GM18519 (cell line): ENCODE results near the gene UBN1.

Experiments used
- ATAC-seq: cut with Tn5 transposase; IDR thresholded peaks from one replicate; pipeline ENCODE4 v1.9.1; 2021; ENCODE audit warnings: mild to moderate bottlenecking, moderate library complexity; ENCODE audit not compliant: unreplicated experiment, low FRiP score

Gene UBN1

DNA sequence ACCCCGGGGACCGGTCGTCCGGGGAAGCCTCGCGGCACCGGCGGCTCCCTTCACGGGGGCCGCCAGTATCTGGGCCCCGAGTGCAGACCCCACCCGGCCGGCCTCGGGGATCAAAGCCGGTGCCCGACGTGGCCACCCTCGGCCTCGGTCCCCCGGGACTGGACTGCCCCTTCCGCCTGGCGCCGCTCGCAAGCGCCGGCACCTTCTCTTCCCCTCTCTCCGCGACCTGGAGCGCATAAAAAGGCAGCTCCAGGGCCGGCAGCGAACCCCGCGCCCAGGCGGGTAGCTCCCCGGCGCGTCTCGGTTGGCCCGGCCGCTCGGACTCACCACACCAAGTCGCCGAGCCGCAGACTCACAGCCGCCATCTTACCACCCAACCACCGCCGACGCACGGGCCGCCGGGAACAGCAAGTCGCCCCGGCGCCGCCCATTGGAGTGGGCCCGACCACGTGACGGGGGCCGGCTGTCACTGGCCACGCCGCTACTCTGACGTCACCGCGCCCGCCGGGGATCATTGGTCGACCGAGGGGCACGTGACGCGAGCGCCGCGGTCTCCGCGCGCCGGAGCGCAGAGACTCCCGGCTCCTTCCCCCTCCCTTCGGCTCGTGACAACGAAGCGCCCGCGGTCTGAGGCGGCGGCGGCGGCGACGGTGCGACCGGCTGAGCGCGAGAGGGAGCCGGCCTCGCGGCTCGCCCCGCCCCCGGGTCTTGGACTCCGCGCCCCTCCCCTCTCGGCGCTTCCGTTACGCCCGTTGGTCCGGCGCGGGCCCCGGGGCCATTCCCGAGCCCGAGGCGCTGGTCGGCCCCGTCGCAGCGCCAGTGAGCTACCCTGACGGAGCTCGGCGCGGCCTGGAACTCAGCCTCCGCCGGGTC lies at the start of gene UBN1, which contains the start of gene GLYR1:
UBN1 (plus strand) TSS at position 581 of the 873 bp plus-strand sequence. CDS start 5,437 bp downstream, outside the sequence.
GLYR1 (minus strand) TSS at position 388 of the 873 bp plus-strand sequence; CDS start at position 365, 23 bp downstream.
- peak; percentile 78 for ATAC-seq

- no peak for ATAC-seq
Measured at GRCh38 chr16:4797805-4798252, 49.5 kb upstream of the UBN1 start.

DNA sequence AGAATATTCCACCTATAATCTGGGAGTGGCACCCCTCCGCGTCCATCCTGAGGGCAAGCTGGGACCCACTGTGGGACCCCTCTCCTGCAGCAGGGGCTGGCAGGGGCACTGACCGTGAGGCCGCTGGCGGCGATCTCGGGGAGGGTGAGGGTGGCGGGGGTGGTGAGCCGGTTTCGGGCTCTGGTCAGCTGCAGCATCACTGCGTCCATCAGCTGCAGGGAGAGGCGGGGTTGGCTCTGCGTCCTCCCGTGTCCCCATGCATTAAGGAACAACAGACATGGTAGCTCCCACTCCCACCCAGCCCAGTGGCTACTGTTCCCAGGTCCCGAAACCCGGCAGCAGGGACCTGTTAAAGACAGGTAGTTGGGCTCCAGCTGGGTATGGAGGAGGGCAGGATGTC lies 48.8 kb upstream of the UBN1 start:
- ATAC-seq, result no peak

DNA sequence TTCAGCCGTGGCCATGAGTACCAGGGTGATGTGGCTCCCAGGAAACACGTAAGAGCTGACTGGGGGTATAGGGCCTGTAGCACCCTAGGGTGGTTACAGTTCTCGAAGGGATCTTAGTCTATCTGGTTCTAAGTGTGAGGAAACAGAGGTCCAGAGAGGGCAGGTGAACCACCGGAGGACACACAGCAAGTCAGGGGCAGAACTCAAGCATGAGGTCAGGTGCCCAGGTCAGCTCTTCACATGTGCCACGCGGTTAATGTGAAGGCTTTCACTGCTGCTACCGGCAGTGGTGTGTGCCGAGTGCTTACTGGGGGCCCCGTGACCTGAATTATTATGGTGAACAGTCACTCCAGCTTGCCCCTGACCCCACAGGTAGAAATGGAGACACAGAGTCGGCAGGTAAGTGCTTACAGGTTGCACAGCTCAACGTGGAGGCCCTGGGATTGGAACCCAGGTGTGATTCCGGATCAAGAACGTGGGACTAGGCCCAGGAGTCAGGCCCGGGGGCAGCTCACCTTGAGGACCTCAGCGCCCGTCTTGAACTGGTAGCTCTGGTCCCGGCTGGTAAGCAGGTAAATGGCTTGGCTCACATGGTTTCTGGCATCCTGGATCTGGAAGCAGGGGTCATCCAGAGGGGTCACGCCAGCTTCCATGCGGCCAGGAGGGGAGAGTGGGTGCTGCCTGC lies 48.0 kb upstream of the UBN1 start:
- no peak for ATAC-seq

DNA sequence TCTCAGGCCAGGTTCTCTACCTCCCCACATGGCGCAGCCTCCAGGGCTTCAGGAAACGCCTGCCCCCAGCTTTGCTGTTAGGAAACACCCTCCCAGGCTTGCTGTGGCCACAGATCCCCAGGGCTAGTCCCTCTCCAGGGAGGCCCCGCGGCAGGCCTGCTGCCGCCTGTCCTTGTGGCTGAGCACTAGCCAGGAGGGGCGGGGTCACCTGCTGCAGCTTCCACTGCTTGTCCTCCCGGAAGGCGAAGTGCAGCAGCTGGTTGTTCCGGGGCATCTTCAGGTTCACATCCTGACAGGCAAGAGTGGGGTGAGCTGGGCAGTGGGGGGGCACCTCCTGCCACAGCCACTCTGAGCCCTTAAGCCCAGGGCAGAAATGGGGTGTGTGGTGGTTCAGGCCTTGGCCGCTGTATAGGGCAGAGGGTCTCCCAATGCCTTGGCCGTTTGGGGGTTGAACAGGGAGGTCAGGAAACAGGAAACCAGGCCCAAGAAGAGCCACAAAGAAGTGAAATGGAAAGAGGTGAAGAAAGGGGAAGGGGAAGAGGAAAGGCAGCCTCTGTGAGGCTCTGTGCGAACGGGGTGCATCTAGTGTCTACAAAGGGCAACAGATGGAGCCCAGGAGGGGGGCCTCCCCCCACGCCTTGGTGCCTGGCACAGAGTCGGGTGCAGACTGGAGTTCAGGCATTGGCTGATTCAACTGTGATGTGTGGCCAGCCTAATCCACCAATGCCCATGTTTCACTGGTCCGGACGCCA lies 46.8 kb upstream of the UBN1 start:
- ATAC-seq, result no peak

DNA sequence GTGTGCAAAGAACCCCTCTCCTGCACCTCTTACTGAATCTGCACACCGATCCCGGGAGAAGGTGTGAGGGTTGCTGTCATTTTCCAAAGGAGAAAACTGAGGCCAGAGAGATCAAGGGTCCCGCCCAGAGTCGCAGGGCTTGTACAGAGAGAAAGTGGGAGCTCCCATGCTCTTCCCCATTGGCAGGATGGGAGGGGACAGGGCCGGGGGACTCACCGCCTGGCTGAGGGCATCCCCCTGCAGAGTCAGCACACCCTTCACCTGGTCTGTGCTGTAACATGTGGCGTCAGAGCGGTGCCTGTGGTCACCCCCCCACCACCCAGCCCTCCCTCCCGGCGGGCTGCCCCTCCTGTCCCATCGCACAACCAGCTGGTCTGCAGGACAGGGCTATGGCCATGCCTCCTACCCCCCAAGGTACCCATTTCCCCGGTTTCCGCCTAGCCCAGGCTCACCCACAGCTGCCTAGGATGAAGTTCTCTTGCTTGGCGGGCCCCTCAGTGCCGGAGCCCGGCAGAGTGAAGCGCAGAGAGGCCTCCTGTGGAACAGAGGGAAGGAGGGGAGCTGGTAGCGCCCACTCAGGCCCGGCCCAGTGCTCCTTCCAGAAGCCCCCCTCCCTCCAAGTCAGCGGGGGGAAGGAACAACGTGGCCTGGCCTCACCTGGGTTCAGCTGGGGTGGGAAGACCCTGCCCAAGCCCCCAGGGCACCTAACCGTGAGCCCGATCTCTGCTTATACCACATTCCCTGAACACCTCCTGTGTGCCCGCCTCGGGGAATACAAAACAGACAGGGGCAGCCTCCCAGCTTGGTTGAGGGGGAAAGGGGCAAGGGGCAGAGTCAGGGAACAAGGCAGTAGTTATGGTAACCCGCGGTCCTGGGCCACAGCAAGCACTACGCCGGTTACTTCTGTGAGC lies 46.0 kb upstream of the UBN1 start:
- ATAC-seq, result no peak

DNA sequence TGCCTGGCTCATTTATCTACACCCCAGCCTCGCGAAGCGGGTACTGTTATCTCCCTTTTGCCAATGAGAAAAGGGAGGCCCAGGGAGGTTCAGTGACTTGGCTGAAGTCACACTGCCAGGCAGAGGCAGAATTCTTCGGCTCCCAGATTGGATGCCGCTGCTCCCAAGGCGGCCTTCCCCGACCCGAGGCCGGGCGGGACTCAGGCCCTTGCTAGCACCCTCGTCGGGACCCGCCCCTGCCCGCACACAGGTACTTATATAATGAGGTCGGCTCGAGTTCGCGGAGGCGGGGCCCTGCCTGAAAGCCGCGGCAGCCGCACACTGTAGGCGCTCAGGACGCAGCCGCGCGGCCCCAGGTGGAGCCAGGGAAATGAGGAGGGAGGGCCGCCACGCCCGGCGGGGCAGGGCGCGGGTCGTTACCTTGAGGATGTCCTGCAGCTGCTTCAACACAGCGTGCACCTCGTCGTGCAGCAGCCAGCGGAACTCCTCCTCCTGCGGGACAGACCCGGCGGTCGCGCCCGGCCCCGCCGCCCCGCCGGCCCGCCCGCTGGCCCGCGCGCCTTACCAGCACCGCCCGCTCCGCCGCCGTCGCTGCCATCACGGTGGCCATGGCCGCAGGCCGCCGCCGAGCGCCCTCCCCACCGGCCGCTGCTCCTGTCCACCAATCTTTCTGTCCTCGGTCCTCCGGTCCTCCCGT lies 45.2 kb upstream of the UBN1 start, which contains the start of gene ROGDI:
ROGDI (minus strand) TSS at position 672 of the 697 bp plus-strand sequence; CDS start at position 610, 62 bp downstream.
- ATAC-seq, result peak; percentile 42

- peak; percentile 93 for ATAC-seq
Measured at GRCh38 chr16:4802659-4803287, 44.5 kb upstream of the UBN1 start.

DNA sequence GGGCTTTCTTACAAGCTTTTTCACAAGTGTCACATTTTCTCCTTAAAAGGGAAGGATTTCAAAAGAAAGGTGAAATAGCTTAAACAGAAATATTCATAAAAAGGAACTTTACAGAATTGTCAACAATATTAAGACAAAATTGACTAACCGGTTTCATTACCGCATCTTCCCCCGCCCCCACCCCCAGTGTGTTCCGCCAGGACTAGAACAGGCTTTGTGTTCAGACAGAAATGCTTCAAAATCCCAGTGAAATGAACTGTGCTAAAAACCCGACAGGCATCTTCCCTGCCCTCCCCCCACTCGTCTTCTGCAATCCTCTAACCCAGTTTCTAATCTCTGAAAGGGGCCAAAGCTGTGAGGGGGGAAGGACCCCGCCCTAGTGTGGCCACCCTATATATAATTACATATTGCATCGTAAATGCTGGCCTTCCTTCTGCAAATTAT lies 43.9 kb upstream of the UBN1 start:
- no peak for ATAC-seq

DNA sequence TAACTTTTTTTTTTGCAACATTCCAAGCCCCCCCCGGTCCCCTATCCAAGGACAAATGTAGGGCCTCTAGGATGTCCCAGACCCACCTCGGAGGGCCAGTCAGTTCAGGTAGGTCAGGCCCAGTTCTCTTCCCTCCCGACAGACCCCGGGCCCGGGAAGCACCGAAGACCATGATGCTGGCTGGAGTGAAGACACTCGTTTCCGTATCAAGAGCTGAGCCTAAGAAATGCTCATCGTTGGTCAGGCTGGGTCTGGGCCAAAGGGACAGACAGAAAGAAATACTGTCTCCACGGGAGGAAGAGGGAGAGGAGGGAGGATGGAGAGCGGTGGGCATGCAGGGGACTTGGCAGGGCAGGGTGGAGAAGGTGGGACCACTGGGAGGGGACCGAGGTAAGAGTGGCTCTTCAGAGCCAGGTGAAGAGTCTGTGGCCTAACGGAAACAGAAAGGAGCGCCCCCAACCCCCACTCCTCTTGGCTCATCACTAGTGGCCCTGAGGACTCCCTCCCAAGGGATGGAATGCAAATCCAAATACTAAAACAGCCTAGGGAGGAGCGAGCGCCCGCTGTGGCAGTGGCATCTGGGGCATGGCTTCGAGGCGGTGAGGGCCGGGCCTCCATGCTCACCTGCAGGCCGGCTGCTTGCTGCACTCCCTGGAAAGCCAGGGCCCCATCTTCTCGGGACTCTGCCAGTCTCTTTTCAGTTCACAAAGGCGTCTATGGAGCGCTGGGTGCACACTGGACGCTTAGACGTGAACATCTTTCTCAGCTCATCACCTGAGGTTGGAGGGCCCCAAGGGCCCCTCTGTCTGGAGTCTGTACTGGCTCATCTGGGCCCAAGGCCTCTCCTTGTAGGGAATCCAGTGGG lies 43.2 kb upstream of the UBN1 start:
- ATAC-seq, result no peak

GRCh38 chr16:4805231-4805630 lies 42.0 kb upstream of the UBN1 start:
- ATAC-seq, result no peak

DNA sequence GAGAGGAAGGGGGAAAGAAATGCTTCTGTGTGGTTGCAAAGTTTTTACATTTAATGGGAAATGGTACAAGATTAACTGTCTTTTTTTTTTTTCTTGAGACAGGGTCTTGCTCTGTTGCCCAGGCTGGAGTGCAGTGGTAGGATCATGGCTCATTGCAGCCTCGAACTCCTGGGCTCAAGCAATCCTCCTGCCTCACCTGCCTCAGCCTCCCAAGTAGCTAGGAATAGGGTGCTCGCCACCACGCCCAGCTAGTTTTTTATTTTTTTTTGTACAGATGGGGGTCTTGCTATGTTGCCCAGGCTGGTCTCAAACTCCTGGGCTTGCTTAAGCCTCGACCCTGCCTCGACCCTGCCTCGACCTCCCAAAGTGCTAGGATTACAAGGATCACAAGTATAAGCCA lies 41.0 kb upstream of the UBN1 start:
- no peak for ATAC-seq

GRCh38 chr16:4811242-4811641 lies 36.0 kb upstream of the UBN1 start:
- no peak for ATAC-seq

DNA sequence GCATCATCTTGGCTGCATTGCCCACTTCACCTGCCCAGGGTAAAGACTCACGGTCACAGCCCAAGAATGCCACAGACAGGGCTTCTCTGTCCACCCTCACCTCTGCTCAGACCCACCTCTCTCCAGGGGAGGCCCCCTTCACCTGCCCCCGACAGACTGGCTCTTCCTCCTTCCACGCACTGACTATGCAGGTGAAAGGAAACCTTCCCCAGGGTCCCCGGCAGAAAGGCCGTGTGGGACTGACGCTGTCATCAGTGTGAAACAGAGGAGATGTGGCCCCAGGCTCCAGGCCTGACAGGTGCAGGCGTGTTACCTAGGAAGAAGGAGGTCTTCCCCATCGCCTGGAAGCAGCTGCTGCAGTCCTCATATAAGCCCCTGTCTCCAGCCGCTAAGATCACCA lies 35.5 kb upstream of the UBN1 start:
- no peak for ATAC-seq

DNA sequence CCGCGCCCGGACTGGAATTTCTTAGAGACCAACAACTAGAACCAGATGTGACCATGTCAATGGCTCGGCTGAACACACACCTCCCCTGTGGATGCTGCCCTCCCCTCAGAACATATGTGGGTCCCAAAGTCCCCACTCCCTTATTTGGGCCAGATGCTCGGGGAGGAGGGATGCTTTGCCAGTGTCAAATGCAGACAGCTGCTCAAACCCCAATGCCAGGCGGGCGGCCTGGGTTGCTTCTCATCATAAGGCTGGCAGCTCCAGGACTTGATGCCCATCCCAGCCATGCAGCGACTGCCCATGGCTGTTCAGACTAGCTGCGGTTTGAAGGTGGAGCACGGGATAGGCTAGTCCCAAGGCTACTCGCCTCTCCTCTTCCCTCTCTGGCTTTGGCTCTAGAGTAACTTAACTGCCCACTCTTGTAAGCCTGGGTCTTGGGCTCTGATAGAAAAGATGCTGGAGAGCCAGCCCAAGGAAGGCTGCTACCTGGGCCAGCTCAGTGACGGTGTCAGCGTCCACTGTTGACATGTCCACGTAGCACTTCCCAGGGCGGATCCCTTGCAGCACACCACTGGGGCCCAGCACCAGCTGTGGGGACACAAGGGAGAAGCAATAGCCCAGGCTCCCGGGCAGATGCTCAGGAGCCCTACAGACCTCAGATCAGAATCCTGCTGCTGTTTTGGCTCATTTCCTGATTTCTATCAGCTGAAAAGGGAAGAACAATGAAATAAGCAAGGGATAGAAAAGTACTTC lies 33.9 kb upstream of the UBN1 start:
- no peak for ATAC-seq

DNA sequence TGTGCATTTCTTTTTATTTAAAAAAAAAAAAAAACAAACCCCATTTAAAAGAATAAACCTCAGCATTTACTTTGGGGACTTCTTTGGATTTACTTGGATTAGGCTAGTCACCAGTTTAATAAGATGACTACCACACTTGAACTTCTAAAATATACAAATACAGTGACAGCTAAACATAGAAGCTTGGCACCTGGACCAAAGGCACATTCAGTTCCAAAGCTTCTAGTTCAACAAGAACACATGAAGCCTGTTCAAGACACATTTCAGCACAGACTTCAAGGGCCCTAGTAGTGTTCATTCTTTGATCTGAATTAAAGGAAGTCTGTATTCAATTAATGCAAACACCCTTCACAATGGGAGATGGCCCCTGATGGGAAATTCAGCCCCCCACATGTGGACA lies 33.2 kb upstream of the UBN1 start:
- ATAC-seq, result no peak
